ENCODE data around the gene FHOD3. TPM values are rescaled to one million over a fixed set of nuclear protein-coding genes. Genes with fewer than 3 reads are reported as not detected.

FHOD3 gene
- total RNA-seq, 1 experiment from 2014 or later: 18.1 TPM

DNA sequence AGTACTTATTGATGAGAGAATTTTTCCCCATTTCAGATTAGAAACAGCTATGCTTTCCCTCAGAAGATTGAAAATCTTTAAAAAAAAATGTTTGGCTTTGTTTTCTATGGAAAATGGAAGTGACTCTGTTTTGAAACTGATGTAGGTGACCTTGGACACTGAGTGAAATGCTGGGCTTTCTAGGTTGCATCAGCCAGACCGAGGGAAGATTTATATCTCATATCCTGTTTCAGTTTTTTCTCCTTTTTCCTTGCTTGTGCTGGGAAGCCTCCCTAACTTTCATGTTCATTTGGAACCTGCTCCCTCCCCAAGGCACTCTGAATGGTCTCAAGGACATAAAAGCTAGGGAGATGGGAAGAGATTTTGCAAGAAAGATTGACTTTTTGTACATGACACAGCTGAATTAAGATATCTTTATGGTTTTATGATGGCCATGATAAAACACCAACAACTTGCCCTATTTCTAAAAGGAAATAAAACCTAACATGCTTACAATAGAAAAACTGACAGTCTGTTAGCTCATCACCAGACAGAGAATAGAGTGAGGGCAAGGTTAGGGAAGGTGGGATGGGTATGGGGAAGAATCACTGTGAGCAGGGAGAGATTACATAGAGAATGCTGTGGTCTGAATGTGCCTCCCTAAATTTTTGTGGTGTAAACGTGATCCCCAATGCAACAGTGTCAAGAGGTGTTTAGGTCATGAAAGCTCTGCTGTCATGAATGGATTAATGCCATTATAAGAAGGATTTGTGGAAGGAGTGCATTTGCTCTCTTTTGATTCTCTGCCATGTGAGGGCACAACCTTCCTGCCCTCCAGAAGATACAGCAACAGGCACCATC is 281.6 kb downstream of the FHOD3 start:
- no peaks in the 10 kb centered on the region for H3K9me2 ChIP-seq (replicated peaks; ENCODE audit: low read length)
- DNase-seq: no peak
- no peaks in the 10 kb centered on the region for H3F3A ChIP-seq (ENCODE audit: low read length, unreplicated experiment)
- no peak overlapping the region for H3K9ac ChIP-seq (ENCODE audit: low read length)
- 0 out of 2 replicates have a peak, but pooled peaks cover 3% of the 10 kb centered on the region for H3K36me3 ChIP-seq (ENCODE audit: low read depth, low read length)
- no peak overlapping the region for H2AFZ ChIP-seq (ENCODE audit: low read length)
- H3K9me3 ChIP-seq (ENCODE audit: low read length): no peaks in the 10 kb centered on the region
- H3K4me1 ChIP-seq (ENCODE audit: insufficient read depth, low read length): peaks cover 14% of the 10 kb centered on the region; the same call in 1 of the 2 replicates
- H3K27ac ChIP-seq (ENCODE audit: low read length): no peak overlapping the region
- no peaks in the 10 kb centered on the region for H3K27me3 ChIP-seq (ENCODE audit: low read length)
- no TSS peak for BruUV-seq (replicated peaks)
- no peak for TF ChIP-seq EZH2phosphoT487 (IDR thresholded peaks at IDR 0.05; ENCODE audit: borderline replicate concordance, low read length)
- TF ChIP-seq, protein P1, sequence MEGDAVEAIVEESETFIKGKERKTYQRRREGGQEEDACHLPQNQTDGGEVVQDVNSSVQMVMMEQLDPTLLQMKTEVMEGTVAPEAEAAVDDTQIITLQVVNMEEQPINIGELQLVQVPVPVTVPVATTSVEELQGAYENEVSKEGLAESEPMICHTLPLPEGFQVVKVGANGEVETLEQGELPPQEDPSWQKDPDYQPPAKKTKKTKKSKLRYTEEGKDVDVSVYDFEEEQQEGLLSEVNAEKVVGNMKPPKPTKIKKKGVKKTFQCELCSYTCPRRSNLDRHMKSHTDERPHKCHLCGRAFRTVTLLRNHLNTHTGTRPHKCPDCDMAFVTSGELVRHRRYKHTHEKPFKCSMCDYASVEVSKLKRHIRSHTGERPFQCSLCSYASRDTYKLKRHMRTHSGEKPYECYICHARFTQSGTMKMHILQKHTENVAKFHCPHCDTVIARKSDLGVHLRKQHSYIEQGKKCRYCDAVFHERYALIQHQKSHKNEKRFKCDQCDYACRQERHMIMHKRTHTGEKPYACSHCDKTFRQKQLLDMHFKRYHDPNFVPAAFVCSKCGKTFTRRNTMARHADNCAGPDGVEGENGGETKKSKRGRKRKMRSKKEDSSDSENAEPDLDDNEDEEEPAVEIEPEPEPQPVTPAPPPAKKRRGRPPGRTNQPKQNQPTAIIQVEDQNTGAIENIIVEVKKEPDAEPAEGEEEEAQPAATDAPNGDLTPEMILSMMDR (conservative IDR thresholded peaks at IDR 0.05; ENCODE audit: low read depth, low read length): no peak
- TF ChIP-seq EZH2 (IDR thresholded peaks at IDR 0.05; ENCODE audit: low read length, unreplicated experiment): no peak
- H3K4me3 ChIP-seq (ENCODE audit: low read length): no peak overlapping the region
- ChIA-PET POLR2A (ENCODE audit: unreplicated experiment) (no interaction called here), CTCF (no interaction called here)
- intact Hi-C loops (cut with micrococcal nuclease): loop anchor here (10.0 kb wide), 2 partner anchors 74 to 564 kb away; no protein-coding TSS in a partner anchor
- H4K20me1 ChIP-seq (ENCODE audit: low read length): no peaks in the 10 kb centered on the region
- no peak for ATAC-seq
- no peaks in the 10 kb centered on the region for H3K79me2 ChIP-seq (ENCODE audit: low read length)
- H3K4me2 ChIP-seq (ENCODE audit: low read length): no peak overlapping the region

DNA sequence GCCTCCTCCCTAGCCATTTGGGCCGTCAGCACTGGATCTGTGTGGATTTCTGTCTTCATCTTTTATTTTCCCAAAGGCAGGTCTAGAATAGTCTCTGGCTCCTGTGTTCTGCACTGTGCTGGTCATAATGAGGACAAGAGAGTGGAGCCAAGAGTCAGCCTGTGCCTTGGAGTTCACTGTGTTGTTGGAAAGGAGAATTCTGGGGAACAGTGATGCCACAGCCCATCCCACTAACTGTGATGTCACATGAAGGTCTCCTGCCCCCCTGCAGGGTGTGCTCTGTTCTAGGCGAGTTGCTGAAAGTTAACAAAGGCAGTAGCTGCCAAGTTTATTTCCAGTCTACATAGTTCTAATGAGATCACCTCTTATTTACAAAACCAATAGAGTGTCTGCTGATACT is 282.8 kb downstream of the FHOD3 start:
- H3K9me3 ChIP-seq (ENCODE audit: low read length): no peaks in the 10 kb centered on the region
- ChIA-PET CTCF (no interaction called here), POLR2A (ENCODE audit: unreplicated experiment) (no interaction called here)
- no peak overlapping the region for H3K4me3 ChIP-seq (ENCODE audit: low read length)
- no peaks in the 10 kb centered on the region for H3F3A ChIP-seq (ENCODE audit: low read length, unreplicated experiment)
- no peak overlapping the region for H2AFZ ChIP-seq (ENCODE audit: low read length)
- no TSS peak for BruUV-seq (replicated peaks)
- DNase-seq: no peak
- peaks cover 14% of the 10 kb centered on the region; the same call in 1 of the 2 replicates for H3K4me1 ChIP-seq (ENCODE audit: insufficient read depth, low read length)
- peak overlapping the region; percentile 39; the same call in 1 of the 2 replicates for H3K27ac ChIP-seq (ENCODE audit: low read length)
- H3K27me3 ChIP-seq (ENCODE audit: low read length): no peaks in the 10 kb centered on the region
- no peak overlapping the region for H3K9ac ChIP-seq (ENCODE audit: low read length)
- H3K9me2 ChIP-seq (replicated peaks; ENCODE audit: low read length): no peaks in the 10 kb centered on the region
- no peaks in the 10 kb centered on the region for H3K79me2 ChIP-seq (ENCODE audit: low read length)
- no peak overlapping the region for H3K4me2 ChIP-seq (ENCODE audit: low read length)
- H3K36me3 ChIP-seq (ENCODE audit: low read depth, low read length): 0 out of 2 replicates have a peak, but pooled peaks cover 3% of the 10 kb centered on the region
- H4K20me1 ChIP-seq (ENCODE audit: low read length): no peaks in the 10 kb centered on the region
- intact Hi-C loops (cut with micrococcal nuclease): no loop called here
- ATAC-seq: peak; percentile 30
- TF ChIP-seq EZH2phosphoT487 (IDR thresholded peaks at IDR 0.05; ENCODE audit: borderline replicate concordance, low read length): no peak
- TF ChIP-seq, protein P1 (conservative IDR thresholded peaks at IDR 0.05; ENCODE audit: low read depth, low read length): no peak
- TF ChIP-seq EZH2 (IDR thresholded peaks at IDR 0.05; ENCODE audit: low read length, unreplicated experiment): no peak
